ENCODE measurements around the gene MACROD2. TPM values are rescaled to one million over a fixed set of nuclear protein-coding genes. Genes with fewer than 3 reads are reported as not detected.

The MACROD2 gene
- total RNA-seq, 1 donor from 2014 or later = 17.1 TPM

GRCh38 chr20:14522595-14522994 lies 527.3 kb downstream of the MACROD2 start:
- DNase-seq (ENCODE audit: low spot score) = no peak

- DNase-seq (ENCODE audit: low spot score) = no peak
Measured at GRCh38 chr20:14523090-14523489, 527.8 kb downstream of the MACROD2 start.

GRCh38 chr20:14525426-14525825 lies 530.1 kb downstream of the MACROD2 start:
- DNase-seq (ENCODE audit: low spot score) = no peak

GRCh38 chr20:14526891-14527290 lies 531.6 kb downstream of the MACROD2 start:
- DNase-seq (ENCODE audit: low spot score) = no peak

GRCh38 chr20:14531786-14532185 lies 536.5 kb downstream of the MACROD2 start:
- DNase-seq (ENCODE audit: low spot score) = no peak

- DNase-seq (ENCODE audit: low spot score) = no peak
Measured at GRCh38 chr20:14536738-14537137, 541.4 kb downstream of the MACROD2 start.

GRCh38 chr20:14538433-14538832 lies 543.1 kb downstream of the MACROD2 start:
- DNase-seq (ENCODE audit: low spot score) = no peak

GRCh38 chr20:14543040-14543439 lies 547.7 kb downstream of the MACROD2 start:
- no peak for DNase-seq (ENCODE audit: low spot score)

GRCh38 chr20:14544688-14545087 lies 549.4 kb downstream of the MACROD2 start:
- DNase-seq (ENCODE audit: low spot score) = no peak

GRCh38 chr20:14550655-14551054 lies 555.3 kb downstream of the MACROD2 start:
- no peak for DNase-seq (ENCODE audit: low spot score)

- DNase-seq (ENCODE audit: low spot score) = no peak
Measured at GRCh38 chr20:14553774-14554534, 558.6 kb downstream of the MACROD2 start.

GRCh38 chr20:14555676-14556075 lies 560.4 kb downstream of the MACROD2 start:
- DNase-seq (ENCODE audit: low spot score) = no peak

- no peak for DNase-seq (ENCODE audit: low spot score)
Measured at GRCh38 chr20:14556206-14556605, 560.9 kb downstream of the MACROD2 start.

GRCh38 chr20:14559612-14560011 lies 564.3 kb downstream of the MACROD2 start:
- DNase-seq (ENCODE audit: low spot score) = no peak

- no peak for DNase-seq (ENCODE audit: low spot score)
Measured at GRCh38 chr20:14561741-14562221, 566.5 kb downstream of the MACROD2 start.

- DNase-seq (ENCODE audit: low spot score) = no peak
Measured at GRCh38 chr20:14562981-14563380, 567.7 kb downstream of the MACROD2 start.

GRCh38 chr20:14566505-14566904 lies 571.2 kb downstream of the MACROD2 start:
- no peak for DNase-seq (ENCODE audit: low spot score)

- no peak for DNase-seq (ENCODE audit: low spot score)
Measured at GRCh38 chr20:14568225-14568624, 572.9 kb downstream of the MACROD2 start.

GRCh38 chr20:14568701-14569100 lies 573.4 kb downstream of the MACROD2 start:
- no peak for DNase-seq (ENCODE audit: low spot score)

- DNase-seq (ENCODE audit: low spot score) = no peak
Measured at GRCh38 chr20:14569641-14570040, 574.3 kb downstream of the MACROD2 start.

GRCh38 chr20:14570811-14571210 lies 575.5 kb downstream of the MACROD2 start:
- no peak for DNase-seq (ENCODE audit: low spot score)

- no peak for DNase-seq (ENCODE audit: low spot score)
Measured at GRCh38 chr20:14573676-14574075, 578.4 kb downstream of the MACROD2 start.

GRCh38 chr20:14576196-14576877 lies 581.0 kb downstream of the MACROD2 start:
- no peak for DNase-seq (ENCODE audit: low spot score)
